Right kidney (tissue), 1 donor: ENCODE results near the gene PARP12.

Source experiments
- DNase-seq: peaks from one replicate; pipeline ENCODE4 v3.0.0-alpha.2; 2016

The PARP12 gene

DNA sequence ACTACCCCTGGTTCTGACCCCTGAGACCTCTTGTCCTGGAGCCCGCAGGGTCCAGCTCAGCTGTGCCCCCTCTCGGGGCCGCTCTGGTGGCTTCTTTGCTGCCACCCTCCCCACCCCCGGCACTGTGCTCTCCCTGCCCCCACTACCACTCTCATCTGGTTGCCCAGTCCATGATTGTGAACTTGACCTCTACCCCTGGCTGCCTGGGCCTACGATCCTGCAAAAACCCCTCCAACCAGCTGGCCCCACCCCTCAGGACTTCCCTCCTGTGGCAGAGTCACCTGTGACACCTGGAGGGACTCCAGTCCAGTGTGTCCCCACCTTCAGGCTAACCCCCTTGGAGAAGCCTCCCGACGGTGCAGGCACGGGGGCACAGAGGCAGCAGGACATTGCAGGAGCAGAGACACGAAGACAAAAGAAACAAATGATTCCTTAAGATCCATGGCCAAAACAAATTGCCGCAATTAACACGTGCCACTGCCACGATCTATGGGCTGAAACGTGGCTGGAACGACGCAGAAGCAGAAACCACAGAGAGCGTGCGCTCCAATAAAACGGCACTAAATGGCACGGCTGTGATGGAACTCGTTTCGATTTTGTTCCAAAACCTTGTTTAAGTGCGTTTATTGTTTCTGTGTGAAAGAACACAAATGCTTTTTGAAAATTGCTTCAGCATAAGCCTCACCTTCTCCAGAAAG, 72.0 kb downstream of the PARP12 start:
- DNase-seq, result no peak

GRCh38 chr7:139990142-139990535, 72.6 kb downstream of the PARP12 start:
- no peak for DNase-seq

DNA sequence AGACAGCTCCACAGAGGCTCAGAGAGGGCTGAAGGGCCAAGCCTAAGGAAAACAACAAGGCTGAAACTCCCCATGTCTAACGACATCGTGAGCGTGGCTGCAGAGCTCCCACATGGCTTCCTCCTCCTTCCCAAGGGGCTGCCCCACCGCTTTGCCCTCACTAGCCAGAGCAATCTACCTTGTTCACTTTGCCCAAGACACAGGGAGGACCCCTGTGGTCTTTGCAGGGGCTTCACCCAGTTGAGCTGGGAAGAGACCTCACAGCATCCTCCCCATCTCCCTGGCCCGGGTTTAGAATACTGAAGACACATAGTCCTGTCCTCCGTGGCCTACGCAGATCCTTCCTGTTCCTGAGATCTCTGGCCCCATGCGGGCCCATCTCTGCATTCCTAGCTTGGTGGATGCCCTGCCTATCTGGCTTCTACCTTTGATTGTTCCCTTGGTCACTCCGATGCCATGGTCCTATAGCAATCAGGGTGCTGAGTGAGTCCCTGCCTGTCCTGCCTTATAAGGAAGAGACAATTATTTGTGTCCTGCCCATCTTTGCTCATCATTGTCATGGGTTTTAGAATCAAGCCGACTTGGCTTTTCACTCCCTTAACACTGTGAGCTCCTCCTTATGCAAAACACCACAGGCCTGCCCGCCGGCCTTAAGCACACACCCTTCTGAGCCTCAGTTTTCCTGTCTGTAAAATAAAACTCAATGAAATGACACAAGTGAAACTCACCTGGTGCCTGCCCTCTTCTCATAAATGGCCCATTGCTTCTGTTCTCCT, 73.2 kb downstream of the PARP12 start:
- no peak for DNase-seq

- DNase-seq, result no peak
These were observed 74.8 kb downstream of the PARP12 start for GRCh38 chr7:139987691-139988516.

- DNase-seq, result no peak
These were observed 76.9 kb downstream of the PARP12 start for GRCh38 chr7:139985811-139986210.

GRCh38 chr7:139984642-139985539, 77.9 kb downstream of the PARP12 start:
- DNase-seq, result no peak

GRCh38 chr7:139982927-139983920, 79.5 kb downstream of the PARP12 start:
- DNase-seq, result no peak

GRCh38 chr7:139981511-139981895, 81.2 kb downstream of the PARP12 start:
- DNase-seq, result no peak

DNA sequence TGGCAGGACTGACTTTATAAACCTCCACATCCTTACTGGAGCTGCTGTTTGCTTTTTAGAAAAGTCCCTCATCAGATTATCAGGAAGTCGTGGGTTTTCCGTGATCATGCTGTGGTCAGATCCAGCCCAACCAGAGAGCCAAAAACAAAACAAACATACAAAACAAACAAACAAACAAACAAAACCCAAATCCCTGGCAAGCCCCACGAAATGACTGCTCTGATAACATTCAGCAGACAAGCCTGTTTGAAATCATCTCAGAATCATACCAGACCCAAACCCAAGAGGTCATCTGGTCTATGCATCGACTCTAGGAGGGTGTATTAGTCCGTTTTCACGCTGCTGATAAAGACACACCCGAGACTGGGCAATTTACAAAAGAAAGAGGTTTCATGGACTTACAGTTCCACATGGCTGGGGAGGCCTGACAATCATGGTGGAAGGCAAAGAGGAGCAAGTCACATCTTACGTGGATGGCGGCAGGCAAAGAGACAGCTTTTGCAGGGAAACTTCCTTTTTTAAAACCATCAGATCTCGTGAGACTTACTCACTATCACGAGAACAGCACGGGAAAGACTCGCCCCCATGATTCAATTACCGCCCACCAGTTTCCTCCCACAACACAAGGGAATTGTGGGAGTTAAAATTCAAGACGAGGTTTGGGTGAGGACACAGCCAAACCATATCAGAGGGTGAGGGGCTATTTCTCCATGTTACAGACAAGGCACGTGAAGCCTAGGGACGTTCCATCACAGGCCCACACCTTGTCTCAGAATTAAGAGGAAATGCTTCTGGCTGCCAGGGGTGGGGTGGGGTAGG, 85.7 kb downstream of the PARP12 start:
- DNase-seq, result no peak

DNA sequence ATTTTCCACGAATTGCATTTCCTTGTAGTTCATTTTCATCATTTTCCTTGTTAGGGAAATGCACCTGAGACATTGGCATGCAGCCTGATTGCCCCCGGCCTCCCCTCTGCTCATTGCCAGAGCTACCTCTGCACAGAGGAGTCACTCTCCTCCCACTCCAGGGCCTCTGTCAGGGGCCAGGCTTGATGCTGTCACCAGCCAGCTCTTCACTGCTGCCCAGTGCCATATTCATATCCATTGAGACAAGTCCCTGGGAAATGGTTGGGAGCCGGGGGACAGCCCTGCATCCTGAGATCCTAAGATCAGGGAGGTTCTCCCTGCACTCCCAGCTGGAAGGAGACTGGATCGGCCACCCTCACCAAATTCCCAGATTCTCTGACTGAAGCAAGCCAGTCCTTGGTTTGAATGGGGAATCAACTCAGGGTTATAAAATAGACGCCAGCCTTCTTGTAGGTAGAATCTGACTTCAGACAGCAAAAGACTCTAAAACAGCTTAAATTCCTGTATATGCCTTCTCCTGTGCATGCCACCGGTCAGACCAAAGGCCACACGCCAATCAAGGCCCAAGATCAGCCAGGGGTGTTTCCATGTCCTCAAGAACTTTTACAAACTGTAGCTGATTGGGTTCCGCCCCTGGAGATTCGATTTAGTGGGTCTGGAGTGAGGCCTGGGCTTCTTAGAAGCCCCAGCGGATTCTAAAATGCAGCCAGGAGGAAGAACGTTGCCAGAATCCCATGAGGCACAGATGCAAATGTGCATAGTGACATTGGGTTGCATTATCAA, 86.5 kb downstream of the PARP12 start:
- DNase-seq, result no peak

DNA sequence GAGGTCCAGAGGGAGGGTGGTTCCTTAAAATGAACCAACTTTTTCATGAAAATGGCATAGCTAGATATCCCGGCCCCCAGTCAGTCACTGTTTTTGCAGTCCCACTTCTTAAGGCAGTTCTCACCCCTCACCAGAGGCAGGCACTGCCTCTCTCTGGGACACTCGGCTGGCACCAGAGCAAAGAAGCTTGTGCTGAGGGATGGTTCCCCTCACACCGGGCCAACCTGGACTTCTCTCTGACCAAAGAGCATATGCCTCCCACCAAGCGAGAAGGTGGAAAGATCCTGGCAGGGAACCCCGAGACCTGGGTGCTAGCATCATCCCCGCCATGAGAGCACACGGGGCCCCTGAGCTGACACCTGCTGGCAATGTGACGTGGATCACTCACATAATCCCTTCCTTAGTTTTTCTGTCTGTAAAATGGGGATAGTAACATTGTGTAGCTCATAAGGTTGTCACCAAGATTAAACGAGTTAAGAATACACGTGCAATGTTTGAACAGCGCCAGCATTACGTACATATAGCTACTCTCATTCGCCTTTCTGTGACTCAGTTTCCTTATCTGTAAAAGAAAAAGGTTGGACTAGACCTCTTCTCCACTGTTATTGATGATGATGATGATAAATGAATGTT, 88.5 kb downstream of the PARP12 start:
- no peak for DNase-seq
